ENCODE results near the gene CACNA1G. TPM values are rescaled to one million over a fixed set of nuclear protein-coding genes. Genes with fewer than 3 reads are reported as not detected.
A peak's percentile ranks its signal among the peaks of the same experiment; 100 is the strongest.

Gene CACNA1G
- total RNA-seq, 1 donor, result under 0.01 TPM

DNA sequence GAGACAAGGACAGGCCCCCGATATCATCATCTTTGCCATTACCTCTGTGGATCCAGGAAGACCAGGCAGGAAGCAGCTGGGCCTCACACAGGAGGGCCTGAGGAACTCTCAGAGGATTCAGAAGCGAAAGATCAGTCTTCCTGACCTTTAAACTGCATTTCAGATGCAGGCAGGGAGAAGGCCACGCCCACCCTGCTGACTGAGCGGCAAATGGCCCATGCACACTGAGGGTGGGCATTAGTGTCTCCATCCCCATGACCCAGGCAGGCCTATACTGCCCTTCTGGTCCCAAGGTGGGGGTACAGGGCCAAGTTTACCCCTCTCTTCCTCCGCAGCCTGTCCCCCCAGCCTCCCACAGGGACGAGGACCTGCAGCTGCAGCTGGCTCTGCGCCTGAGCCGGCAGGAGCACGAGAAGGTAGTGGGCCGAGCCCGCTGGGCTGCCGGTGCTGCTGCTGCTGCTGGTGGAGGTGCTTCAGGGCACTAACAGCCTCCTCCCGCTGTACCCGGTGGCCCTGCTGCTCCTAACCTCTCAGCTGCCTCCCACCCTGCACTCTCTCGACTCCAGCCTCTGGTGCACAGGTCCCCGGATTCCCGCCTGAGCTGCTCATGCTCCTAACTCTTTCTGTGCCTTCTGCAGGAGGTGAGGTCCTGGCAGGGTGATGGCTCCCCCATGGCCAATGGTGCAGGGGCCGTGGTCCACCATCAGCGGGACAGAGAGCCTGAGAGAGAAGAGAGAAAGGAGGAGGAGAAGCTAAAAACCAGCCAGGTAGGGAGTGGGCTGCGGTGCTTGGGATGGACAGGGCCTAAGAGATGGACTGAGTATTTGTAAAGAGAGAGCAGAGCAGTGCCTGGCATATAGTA lies 21.7 kb upstream of the CACNA1G start:
- Histone ChIP-seq H3K4me1 (ENCODE audit: insufficient read depth, low read length) (peaks cover 17% of the 10 kb centered on the region), H3K36me3 (ENCODE audit: insufficient read depth, low read length) (no peaks in the 10 kb centered on the region), H3K27me3 (ENCODE audit: insufficient read depth, low read length) (peaks cover 6% of the 10 kb centered on the region), H3K9me3 (ENCODE audit: low read depth, low read length) (no peaks in the 10 kb centered on the region), H3K4me2 (ENCODE audit: insufficient read depth, low read length) (no peak overlapping the region), H4K20me1 (ENCODE audit: insufficient read depth, low read length) (no peaks in the 10 kb centered on the region), H3K4me3 (ENCODE audit: insufficient read depth, low read length) (no peak overlapping the region), H3K27ac (ENCODE audit: low read depth, low read length) (no peak overlapping the region), H3K79me2 (ENCODE audit: insufficient read depth, low read length) (no peaks in the 10 kb centered on the region), H2AFZ (ENCODE audit: low read length) (no peak overlapping the region)
- TF ChIP-seq, protein P1, sequence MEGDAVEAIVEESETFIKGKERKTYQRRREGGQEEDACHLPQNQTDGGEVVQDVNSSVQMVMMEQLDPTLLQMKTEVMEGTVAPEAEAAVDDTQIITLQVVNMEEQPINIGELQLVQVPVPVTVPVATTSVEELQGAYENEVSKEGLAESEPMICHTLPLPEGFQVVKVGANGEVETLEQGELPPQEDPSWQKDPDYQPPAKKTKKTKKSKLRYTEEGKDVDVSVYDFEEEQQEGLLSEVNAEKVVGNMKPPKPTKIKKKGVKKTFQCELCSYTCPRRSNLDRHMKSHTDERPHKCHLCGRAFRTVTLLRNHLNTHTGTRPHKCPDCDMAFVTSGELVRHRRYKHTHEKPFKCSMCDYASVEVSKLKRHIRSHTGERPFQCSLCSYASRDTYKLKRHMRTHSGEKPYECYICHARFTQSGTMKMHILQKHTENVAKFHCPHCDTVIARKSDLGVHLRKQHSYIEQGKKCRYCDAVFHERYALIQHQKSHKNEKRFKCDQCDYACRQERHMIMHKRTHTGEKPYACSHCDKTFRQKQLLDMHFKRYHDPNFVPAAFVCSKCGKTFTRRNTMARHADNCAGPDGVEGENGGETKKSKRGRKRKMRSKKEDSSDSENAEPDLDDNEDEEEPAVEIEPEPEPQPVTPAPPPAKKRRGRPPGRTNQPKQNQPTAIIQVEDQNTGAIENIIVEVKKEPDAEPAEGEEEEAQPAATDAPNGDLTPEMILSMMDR (IDR thresholded peaks at IDR 0.05; ENCODE audit: extremely low read depth, low read depth, low read length), result no peak
- DNase-seq (ENCODE audit: insufficient read length, low spot score, missing footprints), result peak; percentile 80

DNA sequence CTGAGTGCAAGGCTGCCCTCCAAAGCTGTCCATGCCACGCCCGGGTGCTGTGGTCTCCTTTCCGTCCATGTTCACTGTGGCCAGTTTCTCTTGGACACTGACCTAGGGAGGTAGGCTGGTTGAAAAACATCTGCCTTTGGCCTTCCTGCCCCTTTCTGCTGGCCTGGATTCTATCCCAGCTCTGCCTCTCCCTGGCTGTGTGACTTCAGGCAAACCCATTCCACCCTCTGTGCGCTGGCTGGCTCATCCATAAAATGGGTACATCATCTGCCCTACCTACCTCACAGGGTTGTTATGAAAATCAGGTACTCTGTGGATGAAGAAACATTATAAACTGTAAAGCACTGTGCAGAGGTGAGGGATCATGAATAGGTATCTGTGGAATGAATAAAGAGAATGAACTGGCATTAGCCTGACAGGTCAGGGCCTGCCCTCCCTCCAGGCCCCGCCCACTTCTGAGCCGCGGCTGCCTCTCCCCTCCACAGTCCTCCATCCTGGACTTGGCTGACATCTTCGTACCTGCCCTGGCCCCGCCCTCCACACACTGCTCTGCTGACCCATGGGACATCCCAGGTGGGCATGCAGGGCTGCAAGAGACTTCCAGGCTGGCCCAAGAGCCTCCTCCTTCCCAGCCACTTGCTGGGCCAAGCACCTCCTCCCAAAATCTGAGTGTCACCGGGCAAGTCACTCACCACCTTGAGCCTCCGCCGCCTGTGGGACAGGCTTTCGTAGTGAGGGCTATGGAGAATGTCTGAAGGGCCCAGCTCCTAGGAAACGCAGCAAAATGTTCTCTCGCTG lies 20.6 kb upstream of the CACNA1G start:
- H3K36me3 ChIP-seq (ENCODE audit: insufficient read depth, low read length), result no peaks in the 10 kb centered on the region
- H3K27ac ChIP-seq (ENCODE audit: low read depth, low read length), result no peak overlapping the region
- no peak overlapping the region for H2AFZ ChIP-seq (ENCODE audit: low read length)
- H3K4me2 ChIP-seq (ENCODE audit: insufficient read depth, low read length), result no peak overlapping the region
- H3K27me3 ChIP-seq (ENCODE audit: insufficient read depth, low read length), result no peaks in the 10 kb centered on the region
- H3K9me3 ChIP-seq (ENCODE audit: low read depth, low read length), result no peaks in the 10 kb centered on the region
- no peaks in the 10 kb centered on the region for H3K79me2 ChIP-seq (ENCODE audit: insufficient read depth, low read length)
- H3K4me3 ChIP-seq (ENCODE audit: insufficient read depth, low read length), result no peak overlapping the region
- TF ChIP-seq, protein P1 (IDR thresholded peaks at IDR 0.05; ENCODE audit: extremely low read depth, low read depth, low read length), result no peak
- DNase-seq (ENCODE audit: insufficient read length, low spot score, missing footprints), result peak; percentile 73
- H3K4me1 ChIP-seq (ENCODE audit: insufficient read depth, low read length), result peaks cover 13% of the 10 kb centered on the region
- no peaks in the 10 kb centered on the region for H4K20me1 ChIP-seq (ENCODE audit: insufficient read depth, low read length)

DNA sequence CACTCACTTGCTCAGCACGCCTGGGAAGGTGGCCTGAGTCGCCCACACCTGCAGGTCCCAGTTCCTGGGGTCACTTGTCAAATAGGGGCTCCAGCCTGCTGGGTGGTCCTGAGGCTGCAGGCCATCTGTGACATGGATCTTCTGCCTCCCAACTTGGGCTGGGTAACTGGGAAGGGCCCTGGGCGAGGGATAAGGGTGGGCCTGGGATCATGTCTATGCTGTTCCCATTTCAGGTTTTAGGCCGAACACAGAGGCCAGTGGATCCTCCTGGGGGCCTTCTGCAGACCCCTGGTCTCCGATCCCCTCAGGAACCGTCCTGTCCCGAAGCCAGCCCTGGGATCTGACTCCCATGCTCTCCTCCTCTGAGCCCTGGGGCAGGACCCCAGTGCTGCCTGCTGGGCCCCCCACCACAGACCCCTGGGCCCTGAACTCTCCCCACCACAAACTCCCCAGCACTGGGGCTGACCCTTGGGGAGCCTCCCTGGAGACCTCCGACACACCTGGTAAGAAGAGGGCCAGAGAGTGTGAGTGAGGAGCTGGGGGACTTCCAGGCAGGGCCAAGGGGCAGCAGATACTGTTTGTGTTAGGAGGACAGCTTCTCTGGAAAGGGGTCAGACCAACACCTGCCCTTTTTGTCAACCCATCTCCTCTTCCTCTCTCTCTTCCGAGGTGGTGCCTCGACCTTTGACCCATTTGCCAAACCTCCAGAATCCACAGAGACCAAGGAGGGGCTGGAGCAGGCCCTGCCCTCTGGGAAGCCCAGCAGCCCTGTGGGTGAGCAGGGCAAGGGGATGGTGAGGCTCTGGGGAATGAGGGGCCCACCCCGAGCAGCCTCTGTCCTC lies 19.7 kb upstream of the CACNA1G start:
- peak overlapping the region; percentile 76 for H3K4me3 ChIP-seq (ENCODE audit: insufficient read depth, low read length)
- no peaks in the 10 kb centered on the region for H3K79me2 ChIP-seq (ENCODE audit: insufficient read depth, low read length)
- no peaks in the 10 kb centered on the region for H3K27me3 ChIP-seq (ENCODE audit: insufficient read depth, low read length)
- no peaks in the 10 kb centered on the region for H3K9me3 ChIP-seq (ENCODE audit: low read depth, low read length)
- peak overlapping the region; percentile 92 for H3K4me2 ChIP-seq (ENCODE audit: insufficient read depth, low read length)
- H3K4me1 ChIP-seq (ENCODE audit: insufficient read depth, low read length), result peaks cover 13% of the 10 kb centered on the region
- H3K27ac ChIP-seq (ENCODE audit: low read depth, low read length), result no peak overlapping the region
- no peaks in the 10 kb centered on the region for H4K20me1 ChIP-seq (ENCODE audit: insufficient read depth, low read length)
- H2AFZ ChIP-seq (ENCODE audit: low read length), result no peak overlapping the region
- DNase-seq (ENCODE audit: insufficient read length, low spot score, missing footprints), result peak; percentile 94
- TF ChIP-seq, protein P1 (IDR thresholded peaks at IDR 0.05; ENCODE audit: extremely low read depth, low read depth, low read length), result no peak
- H3K36me3 ChIP-seq (ENCODE audit: insufficient read depth, low read length), result no peaks in the 10 kb centered on the region
